K562 treated with DMSO at 1 percent for 24 hours (cell line): ENCODE results near the gene GPR160. TPM values are rescaled to one million over a fixed set of nuclear protein-coding genes. Genes with fewer than 3 reads are reported as not detected.

ENCODE experiments used
- total RNA-seq: library from RNA; unstranded; fragments of 300-600 nt; gene quantifications from 2 replicates; pipeline ENCODE4 v1.2.3, GENCODE V29; 2022; ENCODE audit warnings: low read depth; ENCODE audit not compliant: insufficient read depth

Gene GPR160
- total RNA-seq, result 7.6 and 10.0 TPM in 2 replicates

GRCh38 chr3:170037463-170038433 lies at the start of gene GPR160:
TSS of gene GPR160 (plus strand) at chr3:170037995. CDS start at chr3:170083973, 45,978 bp downstream.

Other genes with a start within 250 kb of the GPR160 start
- not detected in 2 replicates for gene LRRIQ4, start 225.1 kb upstream of the GPR160 start, total RNA-seq
- gene LRRC34, start 225.1 kb upstream of the GPR160 start, total RNA-seq, result not detected in 2 replicates
- not detected in 2 replicates for gene LRRC31, start 168.1 kb upstream of the GPR160 start, total RNA-seq
- not detected in 2 replicates for gene SAMD7, start 126.4 kb upstream of the GPR160 start, total RNA-seq
- gene SEC62, start 71.2 kb upstream of the GPR160 start, total RNA-seq, result 31.5 and 37.1 TPM in 2 replicates
- 12.8 and 12.9 TPM in 2 replicates for gene PHC3, start 143.7 kb downstream of the GPR160 start, total RNA-seq
- gene PRKCI, start 184.4 kb downstream of the GPR160 start, total RNA-seq, result 12.2 and 14.9 TPM in 2 replicates